Measurements from ENCODE around the gene DLG3. TPM values are rescaled to one million over a fixed set of nuclear protein-coding genes. Genes with fewer than 3 reads are reported as not detected.

DLG3 gene
- polyA plus RNA-seq, 1 donor from 2014 or later: 66.5 TPM

DNA sequence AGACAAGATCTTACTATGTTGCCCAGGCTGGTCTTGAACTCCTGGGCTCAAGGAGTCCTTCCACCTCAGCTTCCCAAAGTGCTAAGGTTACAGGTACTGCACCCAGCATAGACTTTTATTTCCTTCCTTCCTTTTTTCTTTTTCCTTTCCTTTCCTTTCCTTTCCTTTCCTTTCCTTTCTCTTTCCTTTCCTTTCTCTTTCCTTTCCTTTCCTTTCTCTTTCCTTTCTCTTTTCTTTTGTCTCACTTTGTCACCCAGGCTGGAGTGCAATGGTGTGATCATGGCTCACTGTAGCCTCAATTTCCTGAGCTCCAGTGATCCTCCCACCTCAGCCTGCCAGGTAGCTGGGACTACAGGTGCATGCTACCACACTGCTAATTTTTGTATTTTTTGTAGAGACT is 19.4 kb downstream of the DLG3 start:
- Histone ChIP-seq H3K4me2 (ENCODE audit: low read length) (no peak overlapping the region), H3K27ac (ENCODE audit: low read length) (no peak overlapping the region), H3K4me3 (ENCODE audit: low read length) (no peak overlapping the region), H3K9me2 (ENCODE audit: insufficient read depth, low read length) (no peaks in the 10 kb centered on the region), H3F3A (ENCODE audit: insufficient read depth, low read length, poor library complexity, severe bottlenecking) (no peaks in the 10 kb centered on the region), H3K36me3 (ENCODE audit: insufficient read depth, low read length) (no peaks in the 10 kb centered on the region), H3K79me2 (replicated peaks; ENCODE audit: insufficient read depth, low read length) (peaks cover 15% of the 10 kb centered on the region), H3K27me3 (ENCODE audit: insufficient read depth, low read depth, low read length) (no peaks in the 10 kb centered on the region), H3K9ac (ENCODE audit: low read length) (no peak overlapping the region), H2AFZ (ENCODE audit: low read depth, low read length) (no peak overlapping the region), H3K9me3 (ENCODE audit: low read length) (no peaks in the 10 kb centered on the region), H4K20me1 (ENCODE audit: insufficient read depth) (no peaks in the 10 kb centered on the region)
- TF ChIP-seq TAF1 (IDR thresholded peaks at IDR 0.05; ENCODE audit: low read depth) (no peak), MXI1 (conservative IDR thresholded peaks at IDR 0.05; ENCODE audit: poor library complexity, severe bottlenecking) (no peak), EP300 (conservative IDR thresholded peaks at IDR 0.05; ENCODE audit: poor library complexity, severe bottlenecking) (no peak), RAD21 (conservative IDR thresholded peaks at IDR 0.05) (no peak), EZH2 (IDR thresholded peaks at IDR 0.05; ENCODE audit: borderline replicate concordance, insufficient read depth, low read length, poor library complexity, severe bottlenecking) (no peak), POLR2AphosphoS5 (IDR thresholded peaks at IDR 0.05) (no peak), SMC3 (conservative IDR thresholded peaks at IDR 0.05; ENCODE audit: poor library complexity) (no peak)
- TF ChIP-seq, protein P1, sequence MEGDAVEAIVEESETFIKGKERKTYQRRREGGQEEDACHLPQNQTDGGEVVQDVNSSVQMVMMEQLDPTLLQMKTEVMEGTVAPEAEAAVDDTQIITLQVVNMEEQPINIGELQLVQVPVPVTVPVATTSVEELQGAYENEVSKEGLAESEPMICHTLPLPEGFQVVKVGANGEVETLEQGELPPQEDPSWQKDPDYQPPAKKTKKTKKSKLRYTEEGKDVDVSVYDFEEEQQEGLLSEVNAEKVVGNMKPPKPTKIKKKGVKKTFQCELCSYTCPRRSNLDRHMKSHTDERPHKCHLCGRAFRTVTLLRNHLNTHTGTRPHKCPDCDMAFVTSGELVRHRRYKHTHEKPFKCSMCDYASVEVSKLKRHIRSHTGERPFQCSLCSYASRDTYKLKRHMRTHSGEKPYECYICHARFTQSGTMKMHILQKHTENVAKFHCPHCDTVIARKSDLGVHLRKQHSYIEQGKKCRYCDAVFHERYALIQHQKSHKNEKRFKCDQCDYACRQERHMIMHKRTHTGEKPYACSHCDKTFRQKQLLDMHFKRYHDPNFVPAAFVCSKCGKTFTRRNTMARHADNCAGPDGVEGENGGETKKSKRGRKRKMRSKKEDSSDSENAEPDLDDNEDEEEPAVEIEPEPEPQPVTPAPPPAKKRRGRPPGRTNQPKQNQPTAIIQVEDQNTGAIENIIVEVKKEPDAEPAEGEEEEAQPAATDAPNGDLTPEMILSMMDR (IDR thresholded peaks at IDR 0.05; ENCODE audit: poor library complexity, severe bottlenecking): no peak
- TF ChIP-seq, protein P2, sequence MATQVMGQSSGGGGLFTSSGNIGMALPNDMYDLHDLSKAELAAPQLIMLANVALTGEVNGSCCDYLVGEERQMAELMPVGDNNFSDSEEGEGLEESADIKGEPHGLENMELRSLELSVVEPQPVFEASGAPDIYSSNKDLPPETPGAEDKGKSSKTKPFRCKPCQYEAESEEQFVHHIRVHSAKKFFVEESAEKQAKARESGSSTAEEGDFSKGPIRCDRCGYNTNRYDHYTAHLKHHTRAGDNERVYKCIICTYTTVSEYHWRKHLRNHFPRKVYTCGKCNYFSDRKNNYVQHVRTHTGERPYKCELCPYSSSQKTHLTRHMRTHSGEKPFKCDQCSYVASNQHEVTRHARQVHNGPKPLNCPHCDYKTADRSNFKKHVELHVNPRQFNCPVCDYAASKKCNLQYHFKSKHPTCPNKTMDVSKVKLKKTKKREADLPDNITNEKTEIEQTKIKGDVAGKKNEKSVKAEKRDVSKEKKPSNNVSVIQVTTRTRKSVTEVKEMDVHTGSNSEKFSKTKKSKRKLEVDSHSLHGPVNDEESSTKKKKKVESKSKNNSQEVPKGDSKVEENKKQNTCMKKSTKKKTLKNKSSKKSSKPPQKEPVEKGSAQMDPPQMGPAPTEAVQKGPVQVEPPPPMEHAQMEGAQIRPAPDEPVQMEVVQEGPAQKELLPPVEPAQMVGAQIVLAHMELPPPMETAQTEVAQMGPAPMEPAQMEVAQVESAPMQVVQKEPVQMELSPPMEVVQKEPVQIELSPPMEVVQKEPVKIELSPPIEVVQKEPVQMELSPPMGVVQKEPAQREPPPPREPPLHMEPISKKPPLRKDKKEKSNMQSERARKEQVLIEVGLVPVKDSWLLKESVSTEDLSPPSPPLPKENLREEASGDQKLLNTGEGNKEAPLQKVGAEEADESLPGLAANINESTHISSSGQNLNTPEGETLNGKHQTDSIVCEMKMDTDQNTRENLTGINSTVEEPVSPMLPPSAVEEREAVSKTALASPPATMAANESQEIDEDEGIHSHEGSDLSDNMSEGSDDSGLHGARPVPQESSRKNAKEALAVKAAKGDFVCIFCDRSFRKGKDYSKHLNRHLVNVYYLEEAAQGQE (IDR thresholded peaks at IDR 0.05; ENCODE audit: borderline replicate concordance): no peak

DNA sequence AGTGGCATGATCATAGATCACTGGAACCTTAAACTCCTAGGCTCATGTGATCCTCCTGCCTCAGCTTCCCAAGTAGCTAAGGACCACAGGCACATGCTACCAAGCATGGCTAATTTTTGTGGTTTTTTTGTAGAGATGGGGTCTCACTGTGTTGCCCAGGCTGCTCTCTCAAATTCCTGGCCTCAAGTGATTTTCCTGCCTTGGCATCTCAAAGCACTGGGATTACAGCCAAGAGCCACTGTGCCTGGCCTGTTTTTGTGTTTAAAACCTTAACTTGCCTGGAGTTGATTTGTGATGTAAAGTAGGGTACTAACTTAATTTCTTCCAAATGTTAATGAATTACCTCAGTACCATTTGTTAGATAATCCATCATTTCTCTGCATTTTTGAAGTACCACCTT is 22.3 kb downstream of the DLG3 start:
- TF ChIP-seq, protein P2 (IDR thresholded peaks at IDR 0.05; ENCODE audit: borderline replicate concordance): no peak
- TF ChIP-seq TAF1 (IDR thresholded peaks at IDR 0.05; ENCODE audit: low read depth) (no peak), EZH2 (IDR thresholded peaks at IDR 0.05; ENCODE audit: borderline replicate concordance, insufficient read depth, low read length, poor library complexity, severe bottlenecking) (no peak), EP300 (conservative IDR thresholded peaks at IDR 0.05; ENCODE audit: poor library complexity, severe bottlenecking) (no peak), RAD21 (conservative IDR thresholded peaks at IDR 0.05) (no peak), SMC3 (conservative IDR thresholded peaks at IDR 0.05; ENCODE audit: poor library complexity) (no peak), POLR2AphosphoS5 (IDR thresholded peaks at IDR 0.05) (no peak), MXI1 (conservative IDR thresholded peaks at IDR 0.05; ENCODE audit: poor library complexity, severe bottlenecking) (no peak)
- TF ChIP-seq, protein P1 (IDR thresholded peaks at IDR 0.05; ENCODE audit: poor library complexity, severe bottlenecking): no peak
- H3K27me3 ChIP-seq (ENCODE audit: insufficient read depth, low read depth, low read length): no peaks in the 10 kb centered on the region
- H3F3A ChIP-seq (ENCODE audit: insufficient read depth, low read length, poor library complexity, severe bottlenecking): no peaks in the 10 kb centered on the region
- H3K9me2 ChIP-seq (ENCODE audit: insufficient read depth, low read length): no peaks in the 10 kb centered on the region
- H3K27ac ChIP-seq (ENCODE audit: low read length): no peak overlapping the region
- H3K79me2 ChIP-seq (replicated peaks; ENCODE audit: insufficient read depth, low read length): peaks cover 15% of the 10 kb centered on the region
- no peak overlapping the region for H2AFZ ChIP-seq (ENCODE audit: low read depth, low read length)
- no peak overlapping the region for H3K9ac ChIP-seq (ENCODE audit: low read length)
- no peaks in the 10 kb centered on the region for H3K36me3 ChIP-seq (ENCODE audit: insufficient read depth, low read length)
- H3K4me2 ChIP-seq (ENCODE audit: low read length): no peak overlapping the region
- H4K20me1 ChIP-seq (ENCODE audit: insufficient read depth): no peaks in the 10 kb centered on the region
- H3K4me3 ChIP-seq (ENCODE audit: low read length): no peak overlapping the region
- H3K9me3 ChIP-seq (ENCODE audit: low read length): no peaks in the 10 kb centered on the region

Data from neural cell (in vitro differentiated cells).